Coronary artery (tissue), 2 donors: ENCODE measurements around the gene DVL3.

Experiments used
- DNase-seq: peaks from one replicate; pipeline ENCODE4 v3.0.0-alpha.2; 2017; ENCODE audit warnings: low spot score
- H3K27ac ChIP-seq, 2 donors: fragments of 200-600 bp; sonication (generic); one replicate each; pipeline ENCODE4 v1.5.1; 2016 to 2019
- H3K4me3 ChIP-seq: fragments of 200-600 bp; sonication (generic); 2 replicates; pipeline ENCODE4 v1.5.1; 2016; ENCODE audit warnings: mild to moderate bottlenecking, moderate library complexity
- TF ChIP-seq, protein P1 (sequence below): fragments of 200-600 bp; sonication (generic); IDR thresholded peaks from one replicate; pipeline ENCODE4 v1.5.1; 2019; ENCODE audit warnings: antibody characterized with exemption

DVL3 gene

DNA sequence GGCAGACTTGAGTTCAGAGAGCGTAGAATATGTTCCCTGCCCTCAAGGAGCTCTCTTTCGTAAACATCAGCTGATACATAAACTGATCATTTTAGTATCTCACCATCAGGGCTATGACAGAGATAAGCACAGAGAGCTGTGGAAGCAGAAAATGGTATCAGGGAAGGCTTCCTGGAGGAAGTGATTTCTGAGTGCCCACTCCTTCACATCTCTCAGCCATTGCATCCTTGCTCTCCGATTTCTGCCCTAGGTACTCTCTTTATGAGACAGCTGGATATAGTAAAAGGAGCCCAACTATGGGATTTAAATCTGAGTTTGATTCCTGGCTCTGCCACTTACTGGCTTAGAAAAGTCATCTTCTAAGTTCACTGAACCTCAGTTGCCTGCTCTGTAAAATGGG lies 10.4 kb downstream of the DVL3 start:
- no peak overlapping the region for H3K27ac ChIP-seq
- DNase-seq: no peak
- TF ChIP-seq, protein P1, sequence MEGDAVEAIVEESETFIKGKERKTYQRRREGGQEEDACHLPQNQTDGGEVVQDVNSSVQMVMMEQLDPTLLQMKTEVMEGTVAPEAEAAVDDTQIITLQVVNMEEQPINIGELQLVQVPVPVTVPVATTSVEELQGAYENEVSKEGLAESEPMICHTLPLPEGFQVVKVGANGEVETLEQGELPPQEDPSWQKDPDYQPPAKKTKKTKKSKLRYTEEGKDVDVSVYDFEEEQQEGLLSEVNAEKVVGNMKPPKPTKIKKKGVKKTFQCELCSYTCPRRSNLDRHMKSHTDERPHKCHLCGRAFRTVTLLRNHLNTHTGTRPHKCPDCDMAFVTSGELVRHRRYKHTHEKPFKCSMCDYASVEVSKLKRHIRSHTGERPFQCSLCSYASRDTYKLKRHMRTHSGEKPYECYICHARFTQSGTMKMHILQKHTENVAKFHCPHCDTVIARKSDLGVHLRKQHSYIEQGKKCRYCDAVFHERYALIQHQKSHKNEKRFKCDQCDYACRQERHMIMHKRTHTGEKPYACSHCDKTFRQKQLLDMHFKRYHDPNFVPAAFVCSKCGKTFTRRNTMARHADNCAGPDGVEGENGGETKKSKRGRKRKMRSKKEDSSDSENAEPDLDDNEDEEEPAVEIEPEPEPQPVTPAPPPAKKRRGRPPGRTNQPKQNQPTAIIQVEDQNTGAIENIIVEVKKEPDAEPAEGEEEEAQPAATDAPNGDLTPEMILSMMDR: no peak
- no peak overlapping the region for H3K4me3 ChIP-seq

DNA sequence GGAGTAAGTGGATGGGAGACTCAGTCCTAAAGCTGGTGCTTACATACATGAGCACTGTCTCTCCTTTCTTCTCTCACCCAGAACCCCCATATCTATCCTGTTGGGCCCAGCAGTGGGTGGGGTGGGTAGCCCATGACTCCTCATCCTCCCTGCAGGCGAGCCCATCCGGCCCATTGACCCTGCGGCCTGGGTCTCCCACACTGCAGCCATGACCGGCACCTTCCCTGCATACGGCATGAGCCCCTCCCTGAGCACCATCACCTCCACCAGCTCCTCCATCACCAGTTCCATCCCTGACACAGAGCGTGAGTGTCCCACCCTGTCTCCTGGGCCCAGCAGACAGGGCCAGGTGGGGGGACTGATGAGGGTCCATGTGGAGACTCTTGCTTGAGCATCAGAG lies 11.5 kb downstream of the DVL3 start:
- TF ChIP-seq, protein P1: no peak
- no peak overlapping the region for H3K27ac ChIP-seq
- no peak overlapping the region for H3K4me3 ChIP-seq
- DNase-seq: no peak

DNA sequence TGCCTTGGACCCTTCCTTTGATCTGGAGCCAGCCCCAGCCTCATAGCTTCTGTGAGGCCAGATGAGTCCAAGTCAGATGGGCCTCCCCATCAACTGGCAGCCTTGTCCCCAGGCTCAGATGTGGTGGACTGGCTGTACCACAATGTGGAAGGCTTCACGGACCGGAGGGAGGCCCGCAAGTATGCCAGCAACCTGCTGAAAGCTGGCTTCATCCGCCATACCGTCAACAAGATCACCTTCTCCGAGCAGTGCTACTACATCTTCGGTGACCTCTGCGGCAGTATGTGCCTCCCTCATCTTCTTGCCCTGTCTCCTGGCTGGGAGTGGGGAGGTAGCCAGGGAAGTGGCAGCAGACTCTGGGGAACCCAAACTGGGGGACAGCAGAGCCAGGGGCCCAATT lies 12.6 kb downstream of the DVL3 start:
- TF ChIP-seq, protein P1: no peak
- DNase-seq: no peak
- peak overlapping the region in 1 of 2 donors; percentile 18 for H3K27ac ChIP-seq
- no peak overlapping the region for H3K4me3 ChIP-seq

DNA sequence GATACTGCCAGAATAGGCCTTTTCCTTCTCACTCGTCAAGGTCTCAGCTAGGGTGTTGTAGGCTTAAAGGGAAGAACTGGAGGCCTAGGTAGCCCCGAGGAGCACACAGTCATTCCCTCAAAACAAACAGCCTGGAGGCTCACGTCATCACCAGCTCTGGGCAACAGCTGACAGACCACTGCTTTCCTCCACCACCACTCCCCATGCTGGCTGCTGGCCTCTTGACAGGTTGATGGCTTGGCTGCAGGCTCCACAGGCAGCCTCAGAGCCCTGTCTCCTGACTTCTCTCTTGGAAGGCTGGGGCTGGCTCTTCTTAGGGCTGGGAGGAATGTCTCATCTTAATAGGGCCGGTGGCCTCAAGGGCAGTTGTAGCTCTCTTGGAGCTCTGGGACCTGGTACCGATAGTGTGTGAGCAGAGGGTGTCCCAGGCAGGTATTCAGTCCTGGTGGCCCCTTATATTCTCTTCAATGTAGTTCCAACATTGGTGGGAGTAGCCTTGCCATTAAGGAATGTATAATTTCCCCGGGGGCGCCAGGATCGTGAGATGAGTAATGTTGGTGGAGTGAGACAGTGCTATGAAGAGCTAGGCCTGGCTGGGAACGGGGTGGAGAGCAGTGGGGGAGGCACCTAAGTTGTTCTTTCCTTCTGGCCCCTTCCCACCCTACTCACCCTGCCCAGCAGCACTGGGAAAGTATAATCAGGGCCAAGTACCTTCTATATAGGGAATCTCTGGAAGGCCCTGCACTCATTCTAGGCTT lies 13.4 kb downstream of the DVL3 start:
- peak overlapping the region in 1 of 2 donors; percentile 18 for H3K27ac ChIP-seq
- no peak overlapping the region for H3K4me3 ChIP-seq
- TF ChIP-seq, protein P1: no peak
- DNase-seq: no peak

DNA sequence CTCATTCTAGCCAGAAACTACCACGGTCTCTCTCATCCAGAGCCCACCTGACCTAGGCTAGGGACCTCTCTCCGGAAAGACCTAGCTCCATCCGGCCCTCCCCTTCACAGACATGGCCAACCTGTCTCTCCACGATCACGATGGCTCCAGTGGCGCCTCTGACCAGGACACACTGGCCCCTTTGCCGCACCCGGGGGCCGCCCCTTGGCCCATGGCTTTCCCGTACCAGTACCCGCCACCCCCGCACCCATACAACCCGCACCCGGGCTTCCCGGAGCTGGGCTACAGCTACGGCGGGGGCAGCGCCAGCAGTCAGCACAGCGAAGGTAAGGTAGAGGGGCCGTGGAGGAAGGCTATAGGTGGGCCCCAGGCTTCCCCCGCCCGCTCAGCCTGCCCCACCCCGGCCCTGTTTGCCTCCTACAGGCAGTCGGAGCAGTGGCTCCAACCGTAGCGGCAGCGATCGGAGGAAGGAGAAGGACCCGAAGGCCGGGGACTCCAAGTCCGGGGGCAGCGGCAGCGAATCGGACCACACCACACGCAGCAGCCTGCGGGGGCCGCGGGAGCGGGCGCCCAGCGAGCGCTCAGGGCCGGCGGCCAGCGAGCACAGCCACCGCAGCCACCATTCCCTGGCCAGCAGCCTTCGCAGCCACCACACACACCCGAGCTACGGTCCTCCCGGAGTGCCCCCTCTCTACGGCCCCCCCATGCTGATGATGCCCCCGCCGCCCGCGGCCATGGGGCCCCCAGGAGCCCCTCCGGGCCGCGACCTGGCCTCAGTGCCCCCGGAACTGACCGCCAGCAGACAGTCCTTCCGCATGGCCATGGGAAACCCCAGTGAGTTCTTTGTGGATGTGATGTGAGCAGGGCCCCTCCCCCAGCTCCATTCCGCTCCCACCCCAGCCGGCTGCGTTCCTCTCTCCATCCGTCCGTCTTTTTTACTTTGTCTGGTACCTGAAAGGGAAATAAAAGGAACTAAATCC lies 15.0 kb downstream of the DVL3 start:
- Histone ChIP-seq H3K27ac (no peak overlapping the region), H3K4me3 (no peak overlapping the region)
- DNase-seq: no peak
- TF ChIP-seq, protein P1: no peak

DNA sequence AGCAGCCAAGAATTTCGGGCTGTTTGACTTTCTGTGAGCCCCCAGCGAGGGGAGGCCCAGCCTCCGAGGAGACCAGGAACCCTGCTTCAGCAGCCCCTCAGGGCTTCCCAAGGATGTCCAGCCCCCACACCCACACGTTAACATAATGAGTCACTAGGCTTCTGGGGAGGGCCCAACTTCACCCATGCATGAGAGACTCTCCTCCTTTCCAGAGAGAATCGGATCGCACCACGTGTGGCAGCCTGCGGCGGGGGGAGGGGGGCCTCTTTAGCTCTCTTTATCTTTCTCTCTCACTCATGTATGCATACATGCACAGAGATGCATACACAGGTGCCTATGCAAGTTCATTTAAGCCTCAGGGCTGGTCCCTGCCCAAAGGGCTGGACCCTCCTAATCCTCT lies 16.4 kb downstream of the DVL3 start:
- Histone ChIP-seq H3K4me3 (no peak overlapping the region), H3K27ac (no peak overlapping the region)
- TF ChIP-seq, protein P1: no peak
- no peak for DNase-seq
